Upper lobe of left lung (tissue), 6 donors: Measurements from ENCODE around the gene ZNF467. TPM values are rescaled to one million over a fixed set of nuclear protein-coding genes. Genes with fewer than 3 reads are reported as not detected.

ENCODE experiments used
- ATAC-seq, 2 donors: fragments of 200-7000 bp; cut with Tn5 transposase; one replicate each; pipeline ENCODE4 v1.9.1; 2022; ENCODE audit warnings: mild to moderate bottlenecking in 2 of 2, moderate library complexity in 2 of 2; ENCODE audit not compliant: low FRiP score in 2 of 2
- DNase-seq, 2 donors: peaks; one replicate each; pipeline ENCODE4 v3.0.0-alpha.2; 2019 to 2020
- H3K27ac ChIP-seq, 4 donors: fragments of 200-600 bp; sonication (generic); one replicate each; pipeline ENCODE4 v1.5.1; 2016 to 2019
- H3K27me3 ChIP-seq, 4 donors: fragments of 200-600 bp; sonication (generic); one replicate each; pipeline ENCODE4 v1.5.1; 2017 to 2019
- H3K36me3 ChIP-seq, 4 donors: fragments of 200-600 bp; sonication (generic); one replicate each; pipeline ENCODE4 v1.5.1; 2016 to 2019
- H3K4me1 ChIP-seq, 4 donors: fragments of 200-600 bp; sonication (generic); one replicate each; pipeline ENCODE4 v1.5.1; 2018 to 2019
- H3K4me3 ChIP-seq, 4 donors: fragments of 200-600 bp; sonication (generic); one replicate each; pipeline ENCODE4 v1.5.1; 2017 to 2019; ENCODE audit warnings: mild to moderate bottlenecking in 2 of 4, moderate library complexity in 1 of 4
- H3K9me3 ChIP-seq, 4 donors: fragments of 200-600 bp; sonication (generic); one replicate each; pipeline ENCODE4 v1.5.1; 2018 to 2019
- EP300 ChIP-seq, 4 donors: sonication (generic); formaldehyde crosslinking; IDR thresholded peaks; one replicate each; pipeline ENCODE4 v1.5.1; 2017; ENCODE audit warnings: antibody characterized with exemption in 4 of 4, control low read depth in 2 of 4
- POLR2A ChIP-seq, 4 donors: fragments of 450-650 bp; IDR thresholded peaks; one replicate each; pipeline ENCODE4 v1.5.1; 2016 to 2017; ENCODE audit warnings: antibody characterized with exemption in 4 of 4, mild to moderate bottlenecking in 2 of 4
- POLR2AphosphoS5 ChIP-seq, 2 donors: sonication (generic); formaldehyde crosslinking; IDR thresholded peaks; one replicate each; pipeline ENCODE4 v1.5.1; 2017; ENCODE audit warnings: antibody characterized with exemption in 2 of 2
- WGBS, 2 donors: methylation state at CpG; one replicate each; pipeline ENCODE4 v1.1.5; 2017 to 2018; 5-methylcytosine and 5-hydroxymethylcytosine counted together
- total RNA-seq, 6 donors: library from RNA; depleted of rRNA in 4 of 6; stranded (reverse); fragments of >200 nt in 4 of 6; gene quantifications; one replicate each; pipeline versions ENCODE4 v1.1.0 to v1.2.1, GENCODE V29; 2016 to 2021
- TF ChIP-seq, protein P1 (sequence below), 6 experiments: fragments of 450-650 bp in 4 of 6; fragments of 200-600 bp in 2 of 6; sonication (generic) in 2 of 6; IDR thresholded peaks; one replicate each; pipeline ENCODE4 v1.5.1; 2016 to 2019; ENCODE audit warnings: antibody characterized with exemption in 6 of 6
- donor health status: DM: no; HTN: no; CAD: no; lungs with moderate emphysema.
- donor health status: DM: no; HTN: yes; CAD: no; lungs with severe emphysema.

Gene ZNF467
- total RNA-seq, 6 donors from 2014 or later = 8.2 to 41.2 (median 17.4) TPM

GRCh38 chr7:149714910-149715471, 58.4 kb downstream of the ZNF467 start:
- ATAC-seq (peak in 1 of 2 donors; percentile 3), DNase-seq (peak in 1 of 2 donors; percentile 38)
- WGBS, 2 donors = 3 to 5% methylated on average over 19 to 38 of the region's 48 CpGs
- Histone ChIP-seq H3K9me3 (peaks cover 4 to 14% (median 12%) of the 10 kb centered on the region in 4 donors), H3K4me3 (peak overlapping the region; percentile 71 to 89 (median 80)), H3K36me3 (no peaks in the 10 kb centered on the region), H3K27me3 (no peaks in the 10 kb centered on the region), H3K4me1 (peaks cover 12 to 25% (median 17%) of the 10 kb centered on the region in 4 donors), H3K27ac (peak overlapping the region; percentile 35 to 83 (median 68))
- TF ChIP-seq POLR2A (IDR thresholded peaks at IDR 0.05) (peak in 1 of 4 donors; percentile 22), POLR2AphosphoS5 (IDR thresholded peaks at IDR 0.05) (no peak), EP300 (IDR thresholded peaks at IDR 0.05) (no peak)
- TF ChIP-seq, protein P1, sequence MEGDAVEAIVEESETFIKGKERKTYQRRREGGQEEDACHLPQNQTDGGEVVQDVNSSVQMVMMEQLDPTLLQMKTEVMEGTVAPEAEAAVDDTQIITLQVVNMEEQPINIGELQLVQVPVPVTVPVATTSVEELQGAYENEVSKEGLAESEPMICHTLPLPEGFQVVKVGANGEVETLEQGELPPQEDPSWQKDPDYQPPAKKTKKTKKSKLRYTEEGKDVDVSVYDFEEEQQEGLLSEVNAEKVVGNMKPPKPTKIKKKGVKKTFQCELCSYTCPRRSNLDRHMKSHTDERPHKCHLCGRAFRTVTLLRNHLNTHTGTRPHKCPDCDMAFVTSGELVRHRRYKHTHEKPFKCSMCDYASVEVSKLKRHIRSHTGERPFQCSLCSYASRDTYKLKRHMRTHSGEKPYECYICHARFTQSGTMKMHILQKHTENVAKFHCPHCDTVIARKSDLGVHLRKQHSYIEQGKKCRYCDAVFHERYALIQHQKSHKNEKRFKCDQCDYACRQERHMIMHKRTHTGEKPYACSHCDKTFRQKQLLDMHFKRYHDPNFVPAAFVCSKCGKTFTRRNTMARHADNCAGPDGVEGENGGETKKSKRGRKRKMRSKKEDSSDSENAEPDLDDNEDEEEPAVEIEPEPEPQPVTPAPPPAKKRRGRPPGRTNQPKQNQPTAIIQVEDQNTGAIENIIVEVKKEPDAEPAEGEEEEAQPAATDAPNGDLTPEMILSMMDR (IDR thresholded peaks at IDR 0.05) = no peak

Other genes starting within 250 kb of the ZNF467 start
- 10 to 100 TPM in 5 of 6 donors, 1 to 10 TPM in 1; 7.1 to 31.4 (median 16.7) TPM for gene ZNF862, start 64.8 kb upstream of the ZNF467 start, total RNA-seq
- gene ATP6V0E2, start 100.4 kb upstream of the ZNF467 start, total RNA-seq = 10 to 100 TPM in 5 of 6 donors, 1 to 10 TPM in 1; 5.2 to 34.1 (median 25.2) TPM